Measurements from ENCODE around the gene MEN1.

DNA sequence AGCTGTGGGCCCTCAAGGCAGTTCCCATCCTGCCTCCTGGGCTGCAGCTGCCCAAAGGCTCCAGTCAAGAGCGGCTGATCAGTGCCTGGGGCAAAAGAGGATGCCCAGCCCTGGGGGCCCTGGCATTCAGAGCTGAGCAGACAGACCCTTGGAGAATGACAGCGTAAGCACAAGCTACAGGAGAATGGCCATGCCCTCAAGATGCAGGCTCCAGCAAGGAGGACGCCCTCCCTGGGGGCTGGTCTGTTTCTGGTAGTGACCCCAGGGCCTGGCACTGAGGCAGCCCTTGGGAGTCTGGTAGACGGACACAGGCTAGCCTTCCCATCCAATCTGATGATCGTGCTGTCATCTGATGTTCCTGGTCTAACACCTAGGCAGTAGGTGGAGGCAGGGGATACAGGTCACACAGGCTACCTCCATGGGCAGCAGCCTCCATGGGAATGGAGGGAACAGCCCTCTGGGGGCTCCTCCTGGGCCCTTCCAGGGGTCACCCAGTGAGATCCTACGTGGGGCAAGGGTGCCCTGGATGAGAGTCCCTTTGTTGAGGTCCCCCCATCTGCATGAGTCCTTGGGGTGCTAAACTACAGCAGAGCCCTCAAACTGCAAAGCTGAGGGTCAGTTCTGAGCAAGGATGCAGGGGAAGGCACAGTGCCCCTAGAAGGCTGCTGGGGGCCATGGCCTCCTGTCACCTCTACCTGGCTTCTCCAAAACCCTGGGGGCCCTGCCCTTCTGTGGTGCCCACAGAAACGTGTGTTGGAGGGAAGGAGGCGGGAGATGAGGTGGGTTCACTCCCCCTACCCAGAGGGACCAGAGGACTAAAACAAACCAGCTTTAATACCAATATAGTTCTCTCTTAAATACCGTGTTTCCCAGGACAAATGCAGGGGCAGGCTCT, 21.8 kb downstream of the MEN1 start:
- TF ChIP-seq POLR2A (IDR thresholded peaks at IDR 0.05): no peak
- TF ChIP-seq, protein P1, sequence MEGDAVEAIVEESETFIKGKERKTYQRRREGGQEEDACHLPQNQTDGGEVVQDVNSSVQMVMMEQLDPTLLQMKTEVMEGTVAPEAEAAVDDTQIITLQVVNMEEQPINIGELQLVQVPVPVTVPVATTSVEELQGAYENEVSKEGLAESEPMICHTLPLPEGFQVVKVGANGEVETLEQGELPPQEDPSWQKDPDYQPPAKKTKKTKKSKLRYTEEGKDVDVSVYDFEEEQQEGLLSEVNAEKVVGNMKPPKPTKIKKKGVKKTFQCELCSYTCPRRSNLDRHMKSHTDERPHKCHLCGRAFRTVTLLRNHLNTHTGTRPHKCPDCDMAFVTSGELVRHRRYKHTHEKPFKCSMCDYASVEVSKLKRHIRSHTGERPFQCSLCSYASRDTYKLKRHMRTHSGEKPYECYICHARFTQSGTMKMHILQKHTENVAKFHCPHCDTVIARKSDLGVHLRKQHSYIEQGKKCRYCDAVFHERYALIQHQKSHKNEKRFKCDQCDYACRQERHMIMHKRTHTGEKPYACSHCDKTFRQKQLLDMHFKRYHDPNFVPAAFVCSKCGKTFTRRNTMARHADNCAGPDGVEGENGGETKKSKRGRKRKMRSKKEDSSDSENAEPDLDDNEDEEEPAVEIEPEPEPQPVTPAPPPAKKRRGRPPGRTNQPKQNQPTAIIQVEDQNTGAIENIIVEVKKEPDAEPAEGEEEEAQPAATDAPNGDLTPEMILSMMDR (IDR thresholded peaks at IDR 0.05): no peak

Measured in adrenal gland (tissue), 5 donors.